SK-N-SH treated with all-trans-retinoic acid at 6 μM for 48 hours (cell line): ENCODE results near the gene RASGRF2.

Experiments used
- CSDC2 ChIP-seq: fragments of 250-450 bp; sonication (Bioruptor Pico); IDR thresholded peaks from 2 replicates; pipeline ENCODE4 v1.5.0; 2020; ENCODE audit warnings: mild to moderate bottlenecking, moderate library complexity
- CSRNP3 ChIP-seq: fragments of 250-450 bp; sonication (Bioruptor Pico); IDR thresholded peaks from 2 replicates; pipeline ENCODE4 v1.5.1; 2021; ENCODE audit warnings: mild to moderate bottlenecking, moderate library complexity
- ESRRG ChIP-seq: fragments of 250-450 bp; sonication (Bioruptor Pico); IDR thresholded peaks from 2 replicates; pipeline ENCODE4 v1.6.1; 2021; ENCODE audit warnings: mild to moderate bottlenecking
- ISL1 ChIP-seq: fragments of 250-450 bp; sonication (Bioruptor Pico); IDR thresholded peaks from 2 replicates; pipeline ENCODE4 v2.1.2; 2022; ENCODE audit warnings: mild to moderate bottlenecking, moderate library complexity
- PATZ1 ChIP-seq: fragments of 250-450 bp; sonication (Bioruptor Pico); IDR thresholded peaks from 2 replicates; pipeline ENCODE4 v1.8.0; 2020; ENCODE audit warnings: mild to moderate bottlenecking, moderate library complexity, borderline replicate concordance
- POU6F1 ChIP-seq: fragments of 250-450 bp; sonication (Bioruptor Pico); IDR thresholded peaks from 2 replicates; pipeline ENCODE4 v1.8.0; 2021; ENCODE audit warnings: low read depth, mild to moderate bottlenecking, moderate library complexity, borderline replicate concordance
- RARB ChIP-seq: fragments of 250-450 bp; sonication (Bioruptor Pico); IDR thresholded peaks from 2 replicates; pipeline ENCODE4 v1.8.0; 2021; ENCODE audit warnings: mild to moderate bottlenecking, moderate library complexity
- SNAI2 ChIP-seq: fragments of 250-450 bp; sonication (Bioruptor Pico); IDR thresholded peaks from 2 replicates; pipeline ENCODE4 v1.5.0; 2020; ENCODE audit warnings: mild to moderate bottlenecking, moderate library complexity
- TCF4 ChIP-seq: fragments of 250-450 bp; sonication (Bioruptor Pico); IDR thresholded peaks from 2 replicates; pipeline ENCODE4 v1.8.0; 2021; ENCODE audit warnings: mild to moderate bottlenecking, moderate library complexity, borderline replicate concordance
- TSHZ2 ChIP-seq: fragments of 250-450 bp; sonication (Bioruptor Pico); IDR thresholded peaks from 2 replicates; pipeline ENCODE4 v1.5.0; 2020; ENCODE audit warnings: mild to moderate bottlenecking, moderate library complexity
- ZNF565 ChIP-seq: fragments of 450-650 bp; formaldehyde crosslinking; conservative IDR thresholded peaks from 2 replicates; pipeline ENCODE4 v1.5.0; 2020; ENCODE audit warnings: low read depth, mild to moderate bottlenecking, moderate library complexity
- ZNF70 ChIP-seq: fragments of 450-650 bp; formaldehyde crosslinking; IDR thresholded peaks from 2 replicates; pipeline ENCODE4 v1.5.0; 2020; ENCODE audit warnings: mild to moderate bottlenecking, moderate library complexity

GRCh38 chr5:81195335-81195929 is 235.3 kb downstream of the RASGRF2 start:
- TF ChIP-seq TCF4 (CRISPR knock-in tag) (no peak), PATZ1 (CRISPR knock-in tag) (no peak), ISL1 (no peak), ZNF70 (CRISPR knock-in tag) (no peak), SNAI2 (CRISPR knock-in tag) (no peak), ZNF565 (CRISPR knock-in tag) (no peak), TSHZ2 (CRISPR knock-in tag) (no peak), CSDC2 (CRISPR knock-in tag) (no peak), POU6F1 (CRISPR knock-in tag) (no peak), CSRNP3 (CRISPR knock-in tag) (no peak), RARB (CRISPR knock-in tag) (no peak), ESRRG (CRISPR knock-in tag) (no peak)
